HepG2 (cell line): Measurements from ENCODE around the gene WDR82. TPM values are rescaled to one million over a fixed set of nuclear protein-coding genes. Genes with fewer than 3 reads are reported as not detected.

Source experiments
- ATM ChIP-seq: fragments of 450-650 bp; IDR thresholded peaks from 2 replicates; pipeline ENCODE4 v1.7.1; 2017; ENCODE audit warnings: mild to moderate bottlenecking, borderline replicate concordance
- HOXA9 ChIP-seq: sonication (generic); formaldehyde crosslinking; IDR thresholded peaks from 2 replicates; pipeline ENCODE4 v1.8.1; 2022; ENCODE audit warnings: missing genetic modification reagents, mild to moderate bottlenecking, moderate library complexity, borderline replicate concordance
- IRX3 ChIP-seq: sonication (generic); formaldehyde crosslinking; IDR thresholded peaks from 2 replicates; pipeline ENCODE4 v1.8.1; 2023; ENCODE audit warnings: mild to moderate bottlenecking, low read depth, missing genetic modification reagents, borderline replicate concordance
- NCOA1 ChIP-seq: sonication (generic); formaldehyde crosslinking; IDR thresholded peaks from 2 replicates; pipeline ENCODE4 v1.9.0; 2021; ENCODE audit warnings: missing genetic modification reagents
- PHF21A ChIP-seq: sonication (generic); formaldehyde crosslinking; IDR thresholded peaks from 2 replicates; pipeline ENCODE4 v1.5.0; 2020; ENCODE audit warnings: mild to moderate bottlenecking, missing genetic modification reagents
- RARG ChIP-seq: sonication (generic); formaldehyde crosslinking; IDR thresholded peaks from 2 replicates; pipeline ENCODE4 v1.4.0; 2020; ENCODE audit warnings: low read depth, mild to moderate bottlenecking, missing genetic modification reagents
- RBM22 ChIP-seq: fragments of 200-400 bp; formaldehyde crosslinking; optimal IDR thresholded peaks from 2 replicates; pipeline ENCODE3; 2017; ENCODE audit warnings: mild to moderate bottlenecking, low read length, moderate library complexity
- SKI ChIP-seq: fragments of 450-650 bp; IDR thresholded peaks from one replicate; pipeline ENCODE4 v1.6.1; 2018; ENCODE audit warnings: mild to moderate bottlenecking; ENCODE audit not compliant: partially characterized antibody
- SMARCC2 ChIP-seq: fragments of 450-650 bp; IDR thresholded peaks from 2 replicates; pipeline ENCODE4 v1.6.1; 2017; ENCODE audit warnings: antibody characterized with exemption, mild to moderate bottlenecking
- TEAD2 ChIP-seq: sonication (generic); formaldehyde crosslinking; IDR thresholded peaks from 2 replicates; pipeline ENCODE4 v1.9.0; 2021; ENCODE audit warnings: missing genetic modification reagents
- XBP1 ChIP-seq: sonication (generic); formaldehyde crosslinking; IDR thresholded peaks from 2 replicates; pipeline ENCODE4 v1.5.0; 2020; ENCODE audit warnings: missing genetic modification reagents
- ZFP90 ChIP-seq: sonication (generic); formaldehyde crosslinking; IDR thresholded peaks from 2 replicates; pipeline ENCODE4 v1.8.0; 2022; ENCODE audit warnings: missing genetic modification reagents, mild to moderate bottlenecking, inconsistent platforms, borderline replicate concordance
- ZMYM4 ChIP-seq: sonication (generic); formaldehyde crosslinking; IDR thresholded peaks from 2 replicates; pipeline ENCODE4 v1.8.1; 2023; ENCODE audit warnings: mild to moderate bottlenecking, missing genetic modification reagents
- ZNF607 ChIP-seq: sonication (generic); formaldehyde crosslinking; IDR thresholded peaks from 2 replicates; pipeline ENCODE4 v1.5.1; 2020; ENCODE audit warnings: missing genetic modification reagents, mild to moderate bottlenecking, borderline replicate concordance
- ZNF670 ChIP-seq: sonication (generic); formaldehyde crosslinking; IDR thresholded peaks from 2 replicates; pipeline ENCODE4 v1.8.0; 2022; ENCODE audit warnings: mild to moderate bottlenecking, missing genetic modification reagents, borderline replicate concordance
- ZNF782 ChIP-seq: sonication (generic); formaldehyde crosslinking; IDR thresholded peaks from 2 replicates; pipeline ENCODE4 v1.4.0; 2020; ENCODE audit warnings: missing genetic modification reagents, mild to moderate bottlenecking, borderline replicate concordance
- ZNF878 ChIP-seq: sonication (generic); formaldehyde crosslinking; IDR thresholded peaks from 2 replicates; pipeline ENCODE4 v1.8.1; 2023; ENCODE audit warnings: mild to moderate bottlenecking, missing genetic modification reagents, moderate library complexity
- ZSCAN29 ChIP-seq: sonication (generic); formaldehyde crosslinking; conservative IDR thresholded peaks from 2 replicates; pipeline ENCODE4 v1.4.0; 2020; ENCODE audit warnings: mild to moderate bottlenecking, missing genetic modification reagents
- polyA plus RNA-seq, 8 experiments: library from polyadenylated mRNA; depleted of rRNA in 3 of 8; stranded (reverse) in 7 of 8; unstranded in 1 of 8; fragments of >200 nt; fragmentation: Illumina TruSeq in 4 of 8; extraction: Trizol in 4 of 8; gene quantifications; 2 replicates each; pipeline versions ENCODE4 v1.2.1 to v1.2.3, GENCODE V29; 2011 to 2016; ENCODE audit warnings: low read depth in 4 of 8, missing spikeins in 1 of 8, mixed read lengths in 1 of 8; ENCODE audit not compliant: insufficient read depth in 1 of 8
- total RNA-seq, 5 experiments: library from RNA; depleted of rRNA; stranded (reverse); fragments of >200 nt; fragmentation: Illumina TruSeq; extraction: Trizol; gene quantifications; 2 replicates each; pipeline ENCODE4 v1.2.3, GENCODE V29; 2016; ENCODE audit warnings: low read depth in 1 of 5
- TF ChIP-seq, protein P1 (sequence below): IDR thresholded peaks from 2 replicates; pipeline ENCODE4 v1.6.1; 2016; ENCODE audit warnings: missing genetic modification reagents, missing compliant biosample characterization
- TF ChIP-seq, protein P2 (sequence below): IDR thresholded peaks from 2 replicates; pipeline ENCODE4 v1.6.1; 2012; ENCODE audit warnings: low read depth, low read length, improper control_type of control experiment
- TF ChIP-seq, protein P3 (sequence below): sonication (generic); formaldehyde crosslinking; conservative IDR thresholded peaks from 2 replicates; pipeline ENCODE4 v1.8.1; 2023; ENCODE audit warnings: missing genetic modification reagents
- TF ChIP-seq, protein P4 (sequence below): sonication (generic); formaldehyde crosslinking; IDR thresholded peaks from 2 replicates; pipeline ENCODE4 v1.8.0; 2022; ENCODE audit warnings: missing genetic modification reagents, low read depth, mild to moderate bottlenecking, borderline replicate concordance
- TF ChIP-seq, protein P5 (sequence below): IDR thresholded peaks from 2 replicates; pipeline ENCODE4 v1.6.1; 2016; ENCODE audit warnings: control low read depth
- TF ChIP-seq, protein P6 (sequence below): sonication (generic); formaldehyde crosslinking; IDR thresholded peaks from 2 replicates; pipeline ENCODE4 v1.4.0; 2020; ENCODE audit warnings: mild to moderate bottlenecking, missing genetic modification reagents

Gene WDR82
- total and polyA plus RNA-seq, 2 of the 13 experiments (the other 11 are each of a cell fraction or from before 2014, with no cell fraction given): 39.1 to 59.5 TPM

DNA sequence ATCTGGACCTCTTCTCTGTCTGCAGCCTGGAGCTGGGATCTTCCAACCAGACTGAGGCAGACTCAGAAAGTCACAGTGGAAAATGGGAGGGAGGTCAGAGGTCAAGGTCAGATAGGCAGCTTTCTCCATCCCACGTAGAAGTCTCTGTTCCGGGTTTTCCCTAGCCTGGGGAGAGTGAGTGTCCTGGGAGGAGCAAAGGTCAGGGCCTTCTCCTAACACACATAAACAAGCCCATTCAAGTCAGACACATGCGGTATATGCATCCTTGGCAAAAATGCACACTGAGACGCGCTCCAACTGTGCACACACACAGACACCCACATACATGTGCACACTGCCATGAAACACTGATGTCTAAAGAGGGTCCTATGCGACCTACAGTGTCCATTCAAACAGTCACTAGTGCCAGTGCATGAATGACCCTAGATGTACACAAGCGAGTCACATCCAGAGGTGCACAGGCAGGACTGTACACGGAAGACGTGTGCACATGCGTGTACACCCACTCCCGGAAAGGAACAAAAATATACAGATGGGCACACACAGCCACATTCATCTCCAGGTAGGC, 40.2 kb downstream of the WDR82 start (continued):
- TF ChIP-seq, protein P1, sequence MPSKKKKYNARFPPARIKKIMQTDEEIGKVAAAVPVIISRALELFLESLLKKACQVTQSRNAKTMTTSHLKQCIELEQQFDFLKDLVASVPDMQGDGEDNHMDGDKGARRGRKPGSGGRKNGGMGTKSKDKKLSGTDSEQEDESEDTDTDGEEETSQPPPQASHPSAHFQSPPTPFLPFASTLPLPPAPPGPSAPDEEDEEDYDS: peak; percentile 60
- peak; percentile 77; the same call in 1 of the 2 replicates for TF ChIP-seq NCOA1 (CRISPR knock-in tag)
- TF ChIP-seq, protein P2, sequence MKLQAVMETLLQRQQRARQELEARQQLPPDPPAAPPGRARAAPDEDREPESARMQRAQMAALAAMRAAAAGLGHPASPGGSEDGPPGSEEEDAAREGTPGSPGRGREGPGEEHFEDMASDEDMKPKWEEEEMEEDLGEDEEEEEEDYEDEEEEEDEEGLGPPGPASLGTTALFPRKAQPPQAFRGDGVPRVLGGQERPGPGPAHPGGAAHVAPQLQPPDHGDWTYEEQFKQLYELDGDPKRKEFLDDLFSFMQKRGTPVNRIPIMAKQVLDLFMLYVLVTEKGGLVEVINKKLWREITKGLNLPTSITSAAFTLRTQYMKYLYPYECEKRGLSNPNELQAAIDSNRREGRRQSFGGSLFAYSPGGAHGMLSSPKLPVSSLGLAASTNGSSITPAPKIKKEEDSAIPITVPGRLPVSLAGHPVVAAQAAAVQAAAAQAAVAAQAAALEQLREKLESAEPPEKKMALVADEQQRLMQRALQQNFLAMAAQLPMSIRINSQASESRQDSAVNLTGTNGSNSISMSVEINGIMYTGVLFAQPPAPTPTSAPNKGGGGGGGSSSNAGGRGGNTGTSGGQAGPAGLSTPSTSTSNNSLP: no peak
- TF ChIP-seq RARG (CRISPR knock-in tag): no peak
- no peak for TF ChIP-seq TEAD2
- TF ChIP-seq, protein P3, sequence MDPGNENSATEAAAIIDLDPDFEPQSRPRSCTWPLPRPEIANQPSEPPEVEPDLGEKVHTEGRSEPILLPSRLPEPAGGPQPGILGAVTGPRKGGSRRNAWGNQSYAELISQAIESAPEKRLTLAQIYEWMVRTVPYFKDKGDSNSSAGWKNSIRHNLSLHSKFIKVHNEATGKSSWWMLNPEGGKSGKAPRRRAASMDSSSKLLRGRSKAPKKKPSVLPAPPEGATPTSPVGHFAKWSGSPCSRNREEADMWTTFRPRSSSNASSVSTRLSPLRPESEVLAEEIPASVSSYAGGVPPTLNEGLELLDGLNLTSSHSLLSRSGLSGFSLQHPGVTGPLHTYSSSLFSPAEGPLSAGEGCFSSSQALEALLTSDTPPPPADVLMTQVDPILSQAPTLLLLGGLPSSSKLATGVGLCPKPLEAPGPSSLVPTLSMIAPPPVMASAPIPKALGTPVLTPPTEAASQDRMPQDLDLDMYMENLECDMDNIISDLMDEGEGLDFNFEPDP: 0 out of 2 replicates have a peak, but pooled peaks have one; percentile 75
- no peak for TF ChIP-seq SMARCC2
- TF ChIP-seq, protein P4, sequence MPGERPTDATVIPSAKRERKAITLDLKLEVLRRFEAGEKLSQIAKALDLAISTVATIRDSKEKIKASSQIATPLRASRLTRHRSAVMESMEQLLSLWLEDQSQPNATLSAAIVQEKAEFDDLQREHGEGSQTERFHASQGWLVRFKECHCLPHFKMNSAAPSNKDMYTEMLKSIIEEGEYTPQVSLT (CRISPR knock-in tag): no peak
- TF ChIP-seq SKI: peak; percentile 77
- TF ChIP-seq IRX3 (CRISPR knock-in tag): 0 out of 2 replicates have a peak, but pooled peaks have one; percentile 64
- no peak for TF ChIP-seq ZSCAN29 (CRISPR knock-in tag)
- TF ChIP-seq, protein P5, sequence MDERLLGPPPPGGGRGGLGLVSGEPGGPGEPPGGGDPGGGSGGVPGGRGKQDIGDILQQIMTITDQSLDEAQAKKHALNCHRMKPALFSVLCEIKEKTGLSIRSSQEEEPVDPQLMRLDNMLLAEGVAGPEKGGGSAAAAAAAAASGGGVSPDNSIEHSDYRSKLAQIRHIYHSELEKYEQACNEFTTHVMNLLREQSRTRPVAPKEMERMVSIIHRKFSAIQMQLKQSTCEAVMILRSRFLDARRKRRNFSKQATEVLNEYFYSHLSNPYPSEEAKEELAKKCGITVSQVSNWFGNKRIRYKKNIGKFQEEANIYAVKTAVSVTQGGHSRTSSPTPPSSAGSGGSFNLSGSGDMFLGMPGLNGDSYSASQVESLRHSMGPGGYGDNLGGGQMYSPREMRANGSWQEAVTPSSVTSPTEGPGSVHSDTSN (CRISPR knock-in tag): no peak
- TF ChIP-seq ZNF670: no peak
- peak; percentile 75; the same call in 1 of the 2 replicates for TF ChIP-seq PHF21A
- TF ChIP-seq XBP1 (CRISPR knock-in tag): no peak
- TF ChIP-seq HOXA9 (CRISPR knock-in tag): no peak
- peak; percentile 68 for TF ChIP-seq ZMYM4 (CRISPR knock-in tag)
- TF ChIP-seq, protein P6, sequence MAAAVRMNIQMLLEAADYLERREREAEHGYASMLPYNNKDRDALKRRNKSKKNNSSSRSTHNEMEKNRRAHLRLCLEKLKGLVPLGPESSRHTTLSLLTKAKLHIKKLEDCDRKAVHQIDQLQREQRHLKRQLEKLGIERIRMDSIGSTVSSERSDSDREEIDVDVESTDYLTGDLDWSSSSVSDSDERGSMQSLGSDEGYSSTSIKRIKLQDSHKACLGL: peak; percentile 47
- TF ChIP-seq ZFP90 (CRISPR knock-in tag): no peak
- no peak for TF ChIP-seq ATM
- TF ChIP-seq ZNF607 (CRISPR knock-in tag): no peak; the same call in 1 of the 2 replicates
- TF ChIP-seq ZNF878: 0 out of 2 replicates have a peak, but pooled peaks have one; percentile 41
- no peak for TF ChIP-seq ZNF782 (CRISPR knock-in tag)
- TF ChIP-seq RBM22: peak; percentile 95
